H9 (cell line): Measurements from ENCODE around the gene KRT74. TPM values are rescaled to one million over a fixed set of nuclear protein-coding genes. Genes with fewer than 3 reads are reported as not detected.

Experiments used
- DNase-seq: peaks from one replicate; pipeline ENCODE4 v3.0.0-alpha.2; 2017
- H2AFZ ChIP-seq: one replicate; pipeline ENCODE4 v1.6.1; 2013; ENCODE audit warnings: mild to moderate bottlenecking, low read length, control low read depth, moderate library complexity
- H2AK5ac ChIP-seq: 2 replicates; pipeline ENCODE4 v1.6.1; 2013; ENCODE audit warnings: low read length, control low read depth, mixed read lengths; ENCODE audit not compliant: insufficient read length
- H2BK120ac ChIP-seq: one replicate; pipeline ENCODE4 v1.6.1; 2013; ENCODE audit warnings: low read depth, mild to moderate bottlenecking, low read length, control low read depth, inconsistent platforms; ENCODE audit not compliant: poor library complexity, severe bottlenecking
- H2BK12ac ChIP-seq: 2 replicates; pipeline ENCODE4 v1.6.1; 2013; ENCODE audit warnings: low read length, control low read depth, mixed read lengths, low read depth; ENCODE audit not compliant: insufficient read length
- H2BK15ac ChIP-seq: 2 replicates; pipeline ENCODE4 v1.6.1; 2013; ENCODE audit warnings: low read depth, low read length, control low read depth
- H2BK20ac ChIP-seq: one replicate; pipeline ENCODE4 v1.6.1; 2013; ENCODE audit warnings: low read depth, mild to moderate bottlenecking, low read length, control low read depth, inconsistent platforms; ENCODE audit not compliant: poor library complexity, severe bottlenecking
- H2BK5ac ChIP-seq: 2 replicates; pipeline ENCODE4 v1.6.1; 2013; ENCODE audit warnings: low read length, control low read depth, mixed read lengths; ENCODE audit not compliant: insufficient read length
- H3K14ac ChIP-seq: 2 replicates; pipeline ENCODE4 v1.6.1; 2013; ENCODE audit warnings: low read length, control low read depth; ENCODE audit not compliant: insufficient read depth
- H3K18ac ChIP-seq: 2 replicates; pipeline ENCODE4 v1.6.1; 2013; ENCODE audit warnings: low read depth, mild to moderate bottlenecking, mixed read lengths, low read length, control low read depth; ENCODE audit not compliant: insufficient read length
- H3K23ac ChIP-seq: 2 replicates; pipeline ENCODE4 v1.6.1; 2013; ENCODE audit warnings: low read length, control low read depth, mixed read lengths, low read depth; ENCODE audit not compliant: insufficient read length
- H3K23me2 ChIP-seq: 2 replicates; pipeline ENCODE4 v1.6.1; 2013; ENCODE audit warnings: low read depth, mild to moderate bottlenecking, mixed read lengths, low read length, control low read depth; ENCODE audit not compliant: insufficient read length, poor library complexity, severe bottlenecking
- H3K27ac ChIP-seq: 2 replicates; pipeline ENCODE4 v1.5.1; 2013; ENCODE audit warnings: low read length, control low read depth, mixed read lengths, low read depth; ENCODE audit not compliant: insufficient read length
- H3K27me3 ChIP-seq: 2 replicates; pipeline ENCODE4 v1.6.1; 2013; ENCODE audit warnings: low read length, control low read depth, inconsistent platforms; ENCODE audit not compliant: insufficient read depth
- H3K4ac ChIP-seq: 2 replicates; pipeline ENCODE4 v1.6.1; 2013; ENCODE audit warnings: low read depth, mild to moderate bottlenecking, control low read depth, inconsistent platforms, low read length, moderate library complexity
- H3K4me1 ChIP-seq: 2 replicates; pipeline ENCODE4 v1.6.1; 2013; ENCODE audit warnings: low read length, control low read depth, inconsistent platforms; ENCODE audit not compliant: insufficient read depth
- H3K4me2 ChIP-seq: 2 replicates; pipeline ENCODE4 v1.6.1; 2013; ENCODE audit warnings: low read length, control low read depth, mixed read lengths; ENCODE audit not compliant: insufficient read length, insufficient read depth
- H3K56ac ChIP-seq: 2 replicates; pipeline ENCODE4 v1.6.1; 2013; ENCODE audit warnings: low read depth, mild to moderate bottlenecking, mixed read lengths, low read length, control low read depth; ENCODE audit not compliant: insufficient read length
- H3K79me1 ChIP-seq: 2 replicates; pipeline ENCODE4 v1.6.1; 2013; ENCODE audit warnings: low read depth, mild to moderate bottlenecking, moderate library complexity, low read length, control low read depth, inconsistent platforms; ENCODE audit not compliant: insufficient read depth, poor library complexity, severe bottlenecking
- H3K79me2 ChIP-seq: 2 replicates; pipeline ENCODE4 v1.6.1; 2013; ENCODE audit warnings: low read length, control low read depth, inconsistent platforms; ENCODE audit not compliant: insufficient read depth
- H3K9ac ChIP-seq: 2 replicates; pipeline ENCODE4 v1.6.1; 2013; ENCODE audit warnings: low read length, control low read depth, mixed read lengths; ENCODE audit not compliant: insufficient read length; ENCODE audit errors: extremely low read depth
- H3K9me3 ChIP-seq: one replicate; pipeline ENCODE4 v1.6.1; 2013; ENCODE audit warnings: low read depth, low read length, inconsistent platforms; ENCODE audit not compliant: control insufficient read depth
- H3T11ph ChIP-seq: one replicate; pipeline ENCODE4 v1.6.1; 2013; ENCODE audit warnings: mild to moderate bottlenecking, low read length, control low read depth, inconsistent platforms
- H4K20me1 ChIP-seq: one replicate; pipeline ENCODE4 v1.6.1; 2013; ENCODE audit not compliant: control insufficient read depth, insufficient read length, insufficient read depth
- H4K5ac ChIP-seq: 2 replicates; pipeline ENCODE4 v1.6.1; 2013; ENCODE audit warnings: low read depth, mild to moderate bottlenecking, mixed read lengths, low read length, control low read depth; ENCODE audit not compliant: insufficient read length
- H4K8ac ChIP-seq: replicated peaks from 2 replicates; pipeline ENCODE4 v1.6.1; 2013; ENCODE audit warnings: low read length, control low read depth, mixed read lengths, low read depth; ENCODE audit not compliant: insufficient read length
- H4K91ac ChIP-seq: 2 replicates; pipeline ENCODE4 v1.6.1; 2013; ENCODE audit warnings: low read depth, mild to moderate bottlenecking, moderate library complexity, mixed read lengths, low read length, control low read depth; ENCODE audit not compliant: insufficient read length
- H3K27ac Mint-ChIP-seq, 3 experiments: 2 replicates in 2 of 3; 3 replicates in 1 of 3; pipeline ENCODE4 v1.8.0; 2020 to 2021; ENCODE audit warnings: mixed read lengths in 3 of 3, mild to moderate bottlenecking in 1 of 3, moderate library complexity in 1 of 3
- H3K27me3 Mint-ChIP-seq: 2 replicates; pipeline ENCODE4 v1.8.0; 2021; ENCODE audit warnings: low read depth, mild to moderate bottlenecking, moderate library complexity, mixed read lengths
- H3K36me3 Mint-ChIP-seq, 3 experiments: 2 replicates in 2 of 3; 3 replicates in 1 of 3; pipeline ENCODE4 v1.8.0; 2020 to 2021; ENCODE audit warnings: low read depth in 3 of 3, mixed read lengths in 3 of 3; ENCODE audit not compliant: insufficient read depth in 1 of 3
- H3K4me1 Mint-ChIP-seq, 2 experiments: 2 replicates each; pipeline ENCODE4 v1.8.0; 2020; ENCODE audit warnings: mixed read lengths in 2 of 2
- H3K4me3 Mint-ChIP-seq, 2 experiments: 2 replicates in 1 of 2; 3 replicates in 1 of 2; pipeline ENCODE4 v1.8.0; 2020 to 2021; ENCODE audit warnings: mild to moderate bottlenecking in 2 of 2, mixed read lengths in 2 of 2, moderate library complexity in 1 of 2
- H3K9me3 Mint-ChIP-seq, 2 experiments: 2 replicates in 1 of 2; 3 replicates in 1 of 2; pipeline ENCODE4 v1.8.0; 2020; ENCODE audit warnings: mild to moderate bottlenecking in 2 of 2, mixed read lengths in 2 of 2, moderate library complexity in 1 of 2
- CTCF ChIP-seq: fragments of 200-600 bp; sonication (generic); conservative IDR thresholded peaks from 3 replicates; pipeline ENCODE4 v1.8.0; 2021; ENCODE audit warnings: antibody characterized with exemption, mild to moderate bottlenecking
- WGBS: extraction: QIAGEN DNeasy Blood & Tissue Kit; methylation state at CpG from one replicate; pipeline ENCODE4 v1.1.7; 2013; ENCODE audit warnings: missing lambda C conversion rate, low lambda C conversion rate, mixed read lengths; ENCODE audit not compliant: insufficient read length; ENCODE audit errors: extremely low coverage; 5-methylcytosine and 5-hydroxymethylcytosine counted together
- total RNA-seq: library from RNA; stranded (reverse); gene quantifications from 2 replicates; pipeline ENCODE4 v1.2.1, GENCODE V29; 2021

Gene KRT74
- total RNA-seq, 1 experiment from 2014 or later = not detected

GRCh38 chr12:52524898-52525591, 48.6 kb downstream of the KRT74 start:
- Histone ChIP-seq H3K4ac (no peak overlapping the region), H3K56ac (no peak overlapping the region), H3K23ac (no peak overlapping the region), H3K14ac (no peak overlapping the region), H3K4me2 (no peak overlapping the region), H4K20me1 (no peaks in the 10 kb centered on the region), H2BK15ac (no peak overlapping the region), H2BK12ac (no peak overlapping the region), H2BK120ac (no peak overlapping the region), H3K79me2 (no peaks in the 10 kb centered on the region), H3K9ac (no peak overlapping the region), H3K9me3 (no peaks in the 10 kb centered on the region), H2AFZ (no peak overlapping the region), H4K8ac (no peak overlapping the region), H3K79me1 (no peaks in the 10 kb centered on the region), H2BK20ac (no peak overlapping the region), H3K18ac (no peak overlapping the region), H3K27ac (no peak overlapping the region), H4K5ac (no peak overlapping the region), H3K27me3 (no peaks in the 10 kb centered on the region; the same call in 1 of the 2 replicates), H2AK5ac (no peak overlapping the region), H3K23me2 (no peaks in the 10 kb centered on the region), H3T11ph (no peak overlapping the region), H2BK5ac (no peak overlapping the region), H4K91ac (no peak overlapping the region), H3K4me1 (no peaks in the 10 kb centered on the region)
- TF ChIP-seq CTCF = no peak
- Mint-ChIP-seq H3K4me3 (no peak overlapping the region), H3K36me3 (no peaks in the 10 kb centered on the region), H3K27ac (peak overlapping the region in 1 of 3 experiments; percentile 48; a peak in 1 of 7 replicates), H3K9me3 (no peaks in the 10 kb centered on the region), H3K4me1 (peaks cover 15 to 16% of the 10 kb centered on the region in 2 experiments), H3K27me3 (peaks cover 8% of the 10 kb centered on the region)
- WGBS = no CpG with 5 or more reads among the region's 5 CpGs
- peak; percentile 24 for DNase-seq
